Omental fat pad (tissue), 4 donors: ENCODE measurements around the gene CARNS1. TPM values are rescaled to one million over a fixed set of nuclear protein-coding genes. Genes with fewer than 3 reads are reported as not detected.

Experiments
- ATAC-seq: fragments of 150-250 bp; one replicate; pipeline ENCODE4 v1.9.1; 2016; ENCODE audit warnings: mild to moderate bottlenecking, moderate library complexity; ENCODE audit not compliant: low FRiP score
- DNase-seq: peaks from one replicate; pipeline ENCODE4 v3.0.0-alpha.2; 2019; ENCODE audit warnings: low spot score
- CTCF ChIP-seq, 3 donors: fragments of 450-650 bp; IDR thresholded peaks; one replicate each; pipeline ENCODE4 v1.5.1; 2016 to 2017; ENCODE audit warnings: antibody characterized with exemption in 3 of 3, mild to moderate bottlenecking in 3 of 3, moderate library complexity in 2 of 3
- total RNA-seq, 4 donors: library from RNA; depleted of rRNA; stranded (reverse); fragments of >200 nt; gene quantifications; one replicate each; pipeline ENCODE4 v1.1.0, GENCODE V29; 2016

The CARNS1 gene
- total RNA-seq, 4 donors from 2014 or later, result 0.47 to 42.6 (median 7.5) TPM

GRCh38 chr11:67382276-67383136 is 33.0 kb upstream of the CARNS1 start:
- peak; percentile 53 for ATAC-seq

GRCh38 chr11:67384851-67385366 is 30.6 kb upstream of the CARNS1 start:
- DNase-seq (no peak), ATAC-seq (peak; percentile 52)
- TF ChIP-seq CTCF (IDR thresholded peaks at IDR 0.05), result no peak

More at GRCh38 chr11:67382276-67383136, 33.0 kb upstream of the CARNS1 start:
- peak in 1 of 3 donors; percentile 97 for TF ChIP-seq CTCF (IDR thresholded peaks at IDR 0.05)
- peak; percentile 71 for DNase-seq

GRCh38 chr11:67387069-67387468 is 28.4 kb upstream of the CARNS1 start:
- no peak for ATAC-seq
- no peak for DNase-seq
- no peak for TF ChIP-seq CTCF (IDR thresholded peaks at IDR 0.05)

GRCh38 chr11:67387518-67387917 is 28.0 kb upstream of the CARNS1 start:
- TF ChIP-seq CTCF (IDR thresholded peaks at IDR 0.05), result no peak
- no peak for DNase-seq
- ATAC-seq, result no peak

GRCh38 chr11:67389477-67389876 is 26.0 kb upstream of the CARNS1 start:
- DNase-seq, result no peak
- no peak for TF ChIP-seq CTCF (IDR thresholded peaks at IDR 0.05)
- no peak for ATAC-seq

GRCh38 chr11:67390947-67391303 is 24.6 kb upstream of the CARNS1 start:
- ATAC-seq (no peak), DNase-seq (no peak)
- no peak for TF ChIP-seq CTCF (IDR thresholded peaks at IDR 0.05)
